Measurements from ENCODE around the gene KIAA1614. TPM values are rescaled to one million over a fixed set of nuclear protein-coding genes. Genes with fewer than 3 reads are reported as not detected.

KIAA1614 gene
- total RNA-seq, 1 experiment from 2014 or later = 0.15 TPM

DNA sequence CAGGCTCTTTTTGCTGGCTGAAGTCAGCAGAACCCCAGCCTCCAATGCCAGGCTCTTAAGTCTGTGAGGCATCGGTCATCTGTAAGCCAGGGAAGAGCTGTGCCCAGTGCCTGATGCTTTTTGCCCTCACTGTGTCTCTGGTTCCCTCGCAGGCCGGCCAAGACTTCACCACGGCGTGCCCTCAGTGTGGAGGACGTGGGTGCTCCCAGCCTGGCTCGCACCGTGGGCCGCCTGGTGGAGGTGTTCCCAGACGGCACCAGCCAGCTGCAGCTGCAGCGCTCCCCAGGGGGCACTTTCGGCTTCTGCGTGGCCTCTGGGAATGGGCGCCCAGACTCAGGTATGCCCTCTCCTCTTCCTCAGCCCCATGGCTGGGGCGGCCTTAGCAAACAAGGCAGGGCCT, 32.5 kb downstream of the KIAA1614 start:
- TF ChIP-seq, protein P1, sequence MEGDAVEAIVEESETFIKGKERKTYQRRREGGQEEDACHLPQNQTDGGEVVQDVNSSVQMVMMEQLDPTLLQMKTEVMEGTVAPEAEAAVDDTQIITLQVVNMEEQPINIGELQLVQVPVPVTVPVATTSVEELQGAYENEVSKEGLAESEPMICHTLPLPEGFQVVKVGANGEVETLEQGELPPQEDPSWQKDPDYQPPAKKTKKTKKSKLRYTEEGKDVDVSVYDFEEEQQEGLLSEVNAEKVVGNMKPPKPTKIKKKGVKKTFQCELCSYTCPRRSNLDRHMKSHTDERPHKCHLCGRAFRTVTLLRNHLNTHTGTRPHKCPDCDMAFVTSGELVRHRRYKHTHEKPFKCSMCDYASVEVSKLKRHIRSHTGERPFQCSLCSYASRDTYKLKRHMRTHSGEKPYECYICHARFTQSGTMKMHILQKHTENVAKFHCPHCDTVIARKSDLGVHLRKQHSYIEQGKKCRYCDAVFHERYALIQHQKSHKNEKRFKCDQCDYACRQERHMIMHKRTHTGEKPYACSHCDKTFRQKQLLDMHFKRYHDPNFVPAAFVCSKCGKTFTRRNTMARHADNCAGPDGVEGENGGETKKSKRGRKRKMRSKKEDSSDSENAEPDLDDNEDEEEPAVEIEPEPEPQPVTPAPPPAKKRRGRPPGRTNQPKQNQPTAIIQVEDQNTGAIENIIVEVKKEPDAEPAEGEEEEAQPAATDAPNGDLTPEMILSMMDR (conservative IDR thresholded peaks at IDR 0.05) = no peak
- Histone ChIP-seq H3K27me3 (ENCODE audit: insufficient read depth, low read depth) (no peaks in the 10 kb centered on the region), H3K4me3 (no peak overlapping the region), H3K9me2 (ENCODE audit: insufficient read depth) (no peaks in the 10 kb centered on the region), H3K4me2 (no peak overlapping the region), H2AFZ (no peak overlapping the region), H4K20me1 (ENCODE audit: insufficient read depth) (no peaks in the 10 kb centered on the region), H3K79me2 (ENCODE audit: low read depth) (no peaks in the 10 kb centered on the region), H3F3A (ENCODE audit: insufficient read depth, low read depth) (no peaks in the 10 kb centered on the region), H3K9me3 (ENCODE audit: insufficient read depth, low read depth) (0 out of 2 replicates have a peak, but pooled peaks cover 5% of the 10 kb centered on the region), H3K4me1 (replicated peaks; ENCODE audit: insufficient read depth) (no peaks in the 10 kb centered on the region), H3K36me3 (ENCODE audit: low read depth) (peaks cover 5% of the 10 kb centered on the region; the same call in 1 of the 2 replicates), H3K27ac (no peak overlapping the region)
- BruUV-seq (replicated peaks) = no TSS peak
- intact Hi-C loops (cut with micrococcal nuclease; ENCODE audit: unreplicated experiment) = no loop called here
- ChIA-PET CTCF (no interaction called here), POLR2A (ENCODE audit: unreplicated experiment) (no interaction called here)
- DNase-seq = no peak

DNA sequence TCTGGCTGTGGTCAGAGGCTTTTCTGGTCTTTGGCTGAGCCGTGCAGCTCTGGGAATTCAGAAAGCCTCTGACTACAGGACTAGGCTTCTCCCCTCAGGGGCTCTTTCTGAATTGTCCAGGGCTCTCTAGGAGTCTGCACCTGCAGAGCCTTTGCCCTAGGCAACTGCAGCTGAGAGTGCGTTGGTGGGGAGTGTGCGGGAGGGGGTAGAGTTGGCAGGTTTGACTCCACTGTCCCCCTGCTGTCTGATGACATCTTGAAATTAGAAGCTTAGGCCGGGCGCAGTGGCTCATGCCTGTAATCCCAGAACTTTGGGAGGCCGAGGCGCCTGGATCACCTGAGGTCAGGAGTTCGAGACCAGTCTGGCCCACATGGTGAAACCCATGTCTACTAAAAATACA, 32.9 kb downstream of the KIAA1614 start:
- H3K4me3 ChIP-seq = no peak overlapping the region
- H2AFZ ChIP-seq = no peak overlapping the region
- H3F3A ChIP-seq (ENCODE audit: insufficient read depth, low read depth) = no peaks in the 10 kb centered on the region
- CTCF ChIA-PET = no interaction called here
- H3K27ac ChIP-seq = no peak overlapping the region
- no peaks in the 10 kb centered on the region for H3K9me2 ChIP-seq (ENCODE audit: insufficient read depth)
- no peaks in the 10 kb centered on the region for H4K20me1 ChIP-seq (ENCODE audit: insufficient read depth)
- 0 out of 2 replicates have a peak, but pooled peaks cover 5% of the 10 kb centered on the region for H3K9me3 ChIP-seq (ENCODE audit: insufficient read depth, low read depth)
- no peak for TF ChIP-seq EZH2 (IDR thresholded peaks at IDR 0.05; ENCODE audit: low read depth)
- TF ChIP-seq, protein P1 (conservative IDR thresholded peaks at IDR 0.05) = no peak
- POLR2A ChIA-PET (ENCODE audit: unreplicated experiment) = no interaction called here
- no peaks in the 10 kb centered on the region for H3K4me1 ChIP-seq (replicated peaks; ENCODE audit: insufficient read depth)
- no TSS peak for BruUV-seq (replicated peaks)
- H3K4me2 ChIP-seq = no peak overlapping the region
- peaks cover 9% of the 10 kb centered on the region; the same call in 1 of the 2 replicates for H3K36me3 ChIP-seq (ENCODE audit: low read depth)
- no peaks in the 10 kb centered on the region for H3K27me3 ChIP-seq (ENCODE audit: insufficient read depth, low read depth)
- intact Hi-C loops (cut with micrococcal nuclease; ENCODE audit: unreplicated experiment) = no loop called here
- no peaks in the 10 kb centered on the region for H3K79me2 ChIP-seq (ENCODE audit: low read depth)
- DNase-seq = no peak

GRCh38 chr1:180946056-180946455, 33.4 kb downstream of the KIAA1614 start:
- no peaks in the 10 kb centered on the region for H4K20me1 ChIP-seq (ENCODE audit: insufficient read depth)
- no peaks in the 10 kb centered on the region for H3K79me2 ChIP-seq (ENCODE audit: low read depth)
- ChIA-PET CTCF (no interaction called here), POLR2A (ENCODE audit: unreplicated experiment) (no interaction called here)
- H2AFZ ChIP-seq = no peak overlapping the region
- DNase-seq = no peak
- TF ChIP-seq, protein P1 (conservative IDR thresholded peaks at IDR 0.05) = no peak
- TF ChIP-seq EZH2 (IDR thresholded peaks at IDR 0.05; ENCODE audit: low read depth) = no peak
- no peaks in the 10 kb centered on the region for H3K4me1 ChIP-seq (replicated peaks; ENCODE audit: insufficient read depth)
- intact Hi-C loops (cut with micrococcal nuclease; ENCODE audit: unreplicated experiment) = no loop called here
- no peaks in the 10 kb centered on the region for H3K9me2 ChIP-seq (ENCODE audit: insufficient read depth)
- no peaks in the 10 kb centered on the region for H3F3A ChIP-seq (ENCODE audit: insufficient read depth, low read depth)
- no peak overlapping the region for H3K4me3 ChIP-seq
- no peaks in the 10 kb centered on the region for H3K27me3 ChIP-seq (ENCODE audit: insufficient read depth, low read depth)
- H3K36me3 ChIP-seq (ENCODE audit: low read depth) = peaks cover 10% of the 10 kb centered on the region; the same call in 1 of the 2 replicates
- 0 out of 2 replicates have a peak, but pooled peaks cover 5% of the 10 kb centered on the region for H3K9me3 ChIP-seq (ENCODE audit: insufficient read depth, low read depth)
- H3K27ac ChIP-seq = no peak overlapping the region
- H3K4me2 ChIP-seq = no peak overlapping the region
- BruUV-seq (replicated peaks) = no TSS peak

All from PC-9 (cell line).